Ascending aorta (tissue), 2 donors: ENCODE results near the gene LLPH. TPM values are rescaled to one million over a fixed set of nuclear protein-coding genes. Genes with fewer than 3 reads are reported as not detected.

Experiments used
- DNase-seq, 2 donors: peaks; one replicate each; pipeline ENCODE4 v3.0.0-alpha.2; 2019; ENCODE audit warnings: low spot score in 2 of 2
- H3K27ac ChIP-seq, 2 donors: fragments of 200-600 bp; sonication (generic); one replicate each; pipeline ENCODE4 v1.5.1; 2016 to 2017; ENCODE audit warnings: mild to moderate bottlenecking in 1 of 2
- H3K27me3 ChIP-seq: fragments of 200-600 bp; sonication (generic); one replicate; pipeline ENCODE4 v1.5.1; 2017
- H3K36me3 ChIP-seq, 2 donors: fragments of 200-600 bp; sonication (generic); one replicate each; pipeline ENCODE4 v1.5.1; 2016
- H3K4me1 ChIP-seq, 2 donors: fragments of 200-600 bp; sonication (generic); one replicate each; pipeline ENCODE4 v1.5.1; 2016 to 2017; ENCODE audit warnings: mild to moderate bottlenecking in 1 of 2
- H3K4me3 ChIP-seq, 2 donors: fragments of 200-600 bp; sonication (generic); one replicate each; pipeline ENCODE4 v1.5.1; 2016 to 2017; ENCODE audit warnings: mild to moderate bottlenecking in 1 of 2
- H3K9me3 ChIP-seq, 2 donors: fragments of 200-600 bp; sonication (generic); one replicate each; pipeline ENCODE4 v1.5.1; 2016
- intact Hi-C: fragments of 100-400 bp; cut with DNase I; formaldehyde crosslinking; loops from one replicate; pipeline ENCODE4 v1.15.1; 2023
- total RNA-seq: library from RNA; depleted of rRNA; stranded (reverse); fragments of >200 nt; gene quantifications from one replicate; pipeline ENCODE4 v1.1.0, GENCODE V29; 2016
- TF ChIP-seq, protein P1 (sequence below), 3 experiments: fragments of 200-600 bp in 2 of 3; fragments of 450-650 bp in 1 of 3; sonication (generic) in 2 of 3; IDR thresholded peaks; one replicate each; pipeline ENCODE4 v1.5.1; 2016 to 2019; ENCODE audit warnings: antibody characterized with exemption in 3 of 3, mild to moderate bottlenecking in 1 of 3, moderate library complexity in 1 of 3

LLPH gene
- total RNA-seq, 1 donor from 2014 or later, result 0.21 TPM

DNA sequence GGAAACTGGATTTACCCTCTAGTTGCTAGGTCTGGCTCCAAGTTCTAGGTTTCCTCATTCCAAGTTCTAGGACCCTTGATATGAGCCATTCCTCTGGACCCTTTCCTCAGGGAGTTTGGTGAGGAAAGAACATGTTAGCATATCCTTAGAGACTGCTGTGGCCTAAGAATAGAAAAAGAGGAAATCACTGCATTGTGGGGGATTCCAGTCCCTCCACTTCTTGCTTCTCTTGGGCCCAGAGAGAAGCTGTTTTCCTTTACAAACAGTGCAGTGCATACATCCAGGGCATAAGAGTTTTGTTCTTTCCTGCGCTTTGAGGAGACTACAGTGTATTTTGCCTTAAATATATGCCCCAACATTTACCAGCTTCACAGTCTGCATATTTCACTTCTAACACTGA is 59.0 kb downstream of the LLPH start:
- DNase-seq, result no peak
- Histone ChIP-seq H3K27ac (no peak overlapping the region), H3K36me3 (no peaks in the 10 kb centered on the region), H3K4me1 (no peaks in the 10 kb centered on the region), H3K4me3 (no peak overlapping the region), H3K27me3 (no peaks in the 10 kb centered on the region), H3K9me3 (no peaks in the 10 kb centered on the region)
- TF ChIP-seq, protein P1, sequence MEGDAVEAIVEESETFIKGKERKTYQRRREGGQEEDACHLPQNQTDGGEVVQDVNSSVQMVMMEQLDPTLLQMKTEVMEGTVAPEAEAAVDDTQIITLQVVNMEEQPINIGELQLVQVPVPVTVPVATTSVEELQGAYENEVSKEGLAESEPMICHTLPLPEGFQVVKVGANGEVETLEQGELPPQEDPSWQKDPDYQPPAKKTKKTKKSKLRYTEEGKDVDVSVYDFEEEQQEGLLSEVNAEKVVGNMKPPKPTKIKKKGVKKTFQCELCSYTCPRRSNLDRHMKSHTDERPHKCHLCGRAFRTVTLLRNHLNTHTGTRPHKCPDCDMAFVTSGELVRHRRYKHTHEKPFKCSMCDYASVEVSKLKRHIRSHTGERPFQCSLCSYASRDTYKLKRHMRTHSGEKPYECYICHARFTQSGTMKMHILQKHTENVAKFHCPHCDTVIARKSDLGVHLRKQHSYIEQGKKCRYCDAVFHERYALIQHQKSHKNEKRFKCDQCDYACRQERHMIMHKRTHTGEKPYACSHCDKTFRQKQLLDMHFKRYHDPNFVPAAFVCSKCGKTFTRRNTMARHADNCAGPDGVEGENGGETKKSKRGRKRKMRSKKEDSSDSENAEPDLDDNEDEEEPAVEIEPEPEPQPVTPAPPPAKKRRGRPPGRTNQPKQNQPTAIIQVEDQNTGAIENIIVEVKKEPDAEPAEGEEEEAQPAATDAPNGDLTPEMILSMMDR (IDR thresholded peaks at IDR 0.05), result no peak
- intact Hi-C loops, result no loop called here

DNA sequence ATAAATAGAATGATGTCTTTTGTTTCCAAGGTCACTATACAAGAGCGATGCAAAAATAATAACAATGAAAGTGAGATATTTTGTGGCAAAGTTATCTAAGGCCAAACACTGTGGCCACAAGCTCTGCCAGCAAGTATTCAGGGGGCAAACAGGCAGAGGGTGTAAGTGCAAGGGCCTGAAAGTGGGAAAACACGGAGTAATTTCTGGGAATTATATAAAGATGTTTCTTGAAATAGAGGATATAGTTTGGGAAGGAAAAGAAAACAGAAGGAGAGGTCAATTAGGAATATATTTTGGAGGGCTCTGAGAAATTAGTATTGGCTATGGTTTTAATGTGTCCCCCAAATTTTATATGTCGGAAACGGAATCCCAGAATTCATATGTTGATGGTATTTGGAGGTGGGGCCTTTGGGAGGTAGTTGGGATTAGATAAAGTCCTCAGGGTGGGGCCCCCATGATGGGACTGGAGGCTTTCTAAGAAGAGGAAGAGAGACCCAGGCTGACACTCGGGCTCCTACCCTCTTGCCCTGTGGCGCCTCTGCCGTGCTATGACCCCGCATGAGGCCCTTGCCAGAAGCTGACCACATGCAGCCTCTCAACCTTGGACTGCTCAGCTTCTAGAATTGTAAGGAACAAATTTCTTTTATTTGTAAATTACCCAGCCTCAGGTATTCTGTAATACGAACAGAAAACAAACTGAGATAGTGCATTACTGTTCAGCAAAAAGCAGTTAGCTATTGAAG is 60.0 kb downstream of the LLPH start:
- H3K27me3 ChIP-seq, result no peaks in the 10 kb centered on the region
- TF ChIP-seq, protein P1 (IDR thresholded peaks at IDR 0.05), result no peak
- no peaks in the 10 kb centered on the region for H3K4me1 ChIP-seq
- H3K4me3 ChIP-seq, result no peak overlapping the region
- H3K9me3 ChIP-seq, result no peaks in the 10 kb centered on the region
- no peaks in the 10 kb centered on the region for H3K36me3 ChIP-seq
- no peak for DNase-seq
- intact Hi-C loops, result no loop called here
- H3K27ac ChIP-seq, result no peak overlapping the region

DNA sequence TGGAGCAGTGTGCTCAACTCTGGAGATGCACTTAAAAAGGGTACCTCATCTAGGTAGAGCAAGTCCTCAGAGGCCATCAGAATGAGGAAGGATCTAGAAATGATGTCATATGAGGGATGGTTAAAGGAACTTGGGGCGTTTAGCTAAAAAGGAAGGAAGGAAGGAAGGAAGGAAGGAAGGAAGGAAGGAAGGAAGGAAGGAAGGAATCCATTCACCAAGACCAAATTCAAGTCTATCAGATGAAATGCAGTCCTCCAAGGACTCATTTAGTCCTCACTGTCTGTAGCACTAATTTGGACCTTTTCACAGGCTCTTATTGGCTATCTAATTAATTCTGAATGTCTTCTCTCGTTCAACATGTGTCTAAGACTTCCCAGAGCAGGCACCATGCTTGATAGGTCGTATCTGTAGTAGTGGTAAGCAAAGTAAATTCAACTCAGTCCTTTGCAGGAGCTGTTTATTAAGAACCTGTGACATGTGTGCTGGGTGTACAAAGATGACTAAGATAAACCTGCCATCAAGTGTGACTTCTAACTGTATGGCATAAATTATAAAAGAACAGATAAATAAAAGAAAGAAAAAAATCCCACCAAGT is 63.5 kb downstream of the LLPH start:
- Histone ChIP-seq H3K36me3 (no peaks in the 10 kb centered on the region), H3K4me3 (no peak overlapping the region), H3K27me3 (no peaks in the 10 kb centered on the region), H3K9me3 (no peaks in the 10 kb centered on the region), H3K27ac (no peak overlapping the region), H3K4me1 (no peaks in the 10 kb centered on the region)
- TF ChIP-seq, protein P1 (IDR thresholded peaks at IDR 0.05), result no peak
- intact Hi-C loops, result no loop called here
- DNase-seq, result no peak

Other genes starting within 250 kb of the LLPH start
- gene TMBIM4, start 39.2 kb upstream of the LLPH start, total RNA-seq, result 114 TPM
- 35.9 TPM for gene IRAK3, start 58.5 kb upstream of the LLPH start, total RNA-seq
- 3.1 TPM for gene HELB, start 171.7 kb upstream of the LLPH start, total RNA-seq